WI38 (cell line): ENCODE results near the gene KIR2DL3.
"Not testable (repeated sequence)": the region's sequence is repeated elsewhere in the genome, so short reads cannot be mapped to it uniquely, and the experiment has no call there.

Experiments used
- H3K4me3 ChIP-seq: 2 replicates; pipeline ENCODE4 v1.5.1; 2011; ENCODE audit warnings: low read depth, mild to moderate bottlenecking, control low read depth, low read length
- TF ChIP-seq, protein P1 (sequence below): IDR thresholded peaks from 2 replicates; pipeline ENCODE4 v1.5.1; 2012; ENCODE audit warnings: low read depth, mild to moderate bottlenecking, control low read depth, low read length

KIR2DL3 gene

DNA sequence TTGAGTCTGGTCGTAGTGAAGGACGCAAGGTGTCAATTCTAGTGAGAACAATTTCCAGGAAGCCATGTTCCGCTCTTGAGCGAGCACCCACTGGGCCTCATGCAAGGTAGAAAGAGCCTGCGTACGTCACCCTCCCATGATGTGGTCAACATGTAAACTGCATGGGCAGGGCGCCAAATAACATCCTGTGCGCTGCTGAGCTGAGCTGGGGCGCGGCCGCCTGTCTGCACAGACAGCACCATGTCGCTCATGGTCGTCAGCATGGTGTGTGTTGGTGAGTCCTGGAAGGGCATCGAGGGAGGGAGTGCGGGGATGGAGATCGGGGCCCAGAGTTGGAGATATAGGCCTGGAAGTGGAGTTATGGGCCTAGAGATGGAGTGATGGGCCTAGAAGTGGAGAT lies at the start of gene KIR2DL3:
TSS of gene KIR2DL3 (plus strand) at position 208 of the 400 bp plus-strand sequence. CDS start at position 241, 33 bp downstream.
- not testable (repeated sequence) for H3K4me3 ChIP-seq

DNA sequence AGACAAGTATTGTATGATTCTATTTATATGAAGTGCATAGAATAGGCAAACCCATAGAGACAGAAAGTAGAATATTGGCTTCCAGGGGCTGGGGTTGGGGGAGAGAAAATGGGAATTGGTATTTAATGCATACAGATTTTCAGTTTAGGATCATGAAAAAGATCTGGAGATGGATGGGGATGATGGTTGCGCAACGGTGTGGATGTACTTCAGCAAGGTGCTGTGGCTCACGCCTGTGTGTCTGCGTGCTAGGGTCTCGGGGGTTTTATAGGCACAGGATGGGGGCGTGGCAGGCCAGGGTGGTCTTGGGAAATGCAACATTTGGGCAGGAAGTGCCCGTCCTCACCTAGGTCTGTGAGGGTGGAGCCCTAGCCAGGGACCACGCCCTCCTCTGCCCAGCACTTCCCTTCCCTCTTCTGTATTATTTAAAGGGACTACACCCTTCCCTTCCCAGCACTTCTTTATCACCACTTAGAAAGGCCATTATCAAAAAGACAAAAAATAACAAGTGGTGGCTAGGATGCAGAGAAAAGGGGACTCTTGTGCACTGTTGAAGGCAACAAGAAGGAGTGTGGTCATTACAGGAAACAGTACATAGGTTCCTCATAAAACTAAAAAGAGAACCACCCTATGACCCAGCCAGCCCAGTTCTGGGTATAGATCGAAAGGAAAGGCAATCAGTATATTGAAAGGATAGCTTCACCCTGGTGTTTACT lies 46.6 kb upstream of the KIR2DL3 start:
- H3K4me3 ChIP-seq = no peak overlapping the region
- TF ChIP-seq, protein P1, sequence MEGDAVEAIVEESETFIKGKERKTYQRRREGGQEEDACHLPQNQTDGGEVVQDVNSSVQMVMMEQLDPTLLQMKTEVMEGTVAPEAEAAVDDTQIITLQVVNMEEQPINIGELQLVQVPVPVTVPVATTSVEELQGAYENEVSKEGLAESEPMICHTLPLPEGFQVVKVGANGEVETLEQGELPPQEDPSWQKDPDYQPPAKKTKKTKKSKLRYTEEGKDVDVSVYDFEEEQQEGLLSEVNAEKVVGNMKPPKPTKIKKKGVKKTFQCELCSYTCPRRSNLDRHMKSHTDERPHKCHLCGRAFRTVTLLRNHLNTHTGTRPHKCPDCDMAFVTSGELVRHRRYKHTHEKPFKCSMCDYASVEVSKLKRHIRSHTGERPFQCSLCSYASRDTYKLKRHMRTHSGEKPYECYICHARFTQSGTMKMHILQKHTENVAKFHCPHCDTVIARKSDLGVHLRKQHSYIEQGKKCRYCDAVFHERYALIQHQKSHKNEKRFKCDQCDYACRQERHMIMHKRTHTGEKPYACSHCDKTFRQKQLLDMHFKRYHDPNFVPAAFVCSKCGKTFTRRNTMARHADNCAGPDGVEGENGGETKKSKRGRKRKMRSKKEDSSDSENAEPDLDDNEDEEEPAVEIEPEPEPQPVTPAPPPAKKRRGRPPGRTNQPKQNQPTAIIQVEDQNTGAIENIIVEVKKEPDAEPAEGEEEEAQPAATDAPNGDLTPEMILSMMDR = no peak

GRCh38 chr19:54692298-54692615 lies 46.1 kb upstream of the KIR2DL3 start:
- H3K4me3 ChIP-seq = no peak overlapping the region
- TF ChIP-seq, protein P1 = no peak

DNA sequence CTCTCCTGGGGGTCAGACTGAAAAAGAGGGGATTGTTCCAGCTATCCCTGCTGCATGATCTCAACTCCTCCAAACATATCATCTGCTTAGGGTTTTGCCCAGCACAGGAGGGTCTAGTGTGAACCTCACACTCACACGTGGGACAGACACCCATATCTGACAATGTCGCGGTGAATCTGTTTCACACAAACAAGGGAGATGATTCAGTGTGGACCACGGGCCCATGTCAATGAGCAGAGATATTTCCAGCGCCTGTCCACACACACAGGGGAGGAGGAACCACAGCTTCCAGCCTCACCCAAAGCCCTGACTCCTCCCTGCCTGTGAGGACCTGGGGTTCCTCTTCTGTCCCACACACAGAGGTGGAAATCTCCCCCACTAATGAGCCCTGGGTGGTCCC lies 43.7 kb upstream of the KIR2DL3 start:
- TF ChIP-seq, protein P1 = no peak
- H3K4me3 ChIP-seq = no peak overlapping the region

GRCh38 chr19:54696117-54696548 lies 42.2 kb upstream of the KIR2DL3 start:
- H3K4me3 ChIP-seq = no peak overlapping the region
- TF ChIP-seq, protein P1 = no peak

- H3K4me3 ChIP-seq = no peak overlapping the region
- TF ChIP-seq, protein P1 = no peak
Observed at GRCh38 chr19:54696766-54697165, 41.5 kb upstream of the KIR2DL3 start.

GRCh38 chr19:54697716-54698115 lies 40.6 kb upstream of the KIR2DL3 start:
- H3K4me3 ChIP-seq = not testable (repeated sequence)

- TF ChIP-seq, protein P1 = no peak
Observed at GRCh38 chr19:54704928-54705327, 33.4 kb upstream of the KIR2DL3 start.

More at GRCh38 chr19:54704928-54705327, 33.4 kb upstream of the KIR2DL3 start:
- no peak overlapping the region for H3K4me3 ChIP-seq
